Panc1 (cell line): ENCODE results near the gene NDUFB4.
A peak's percentile ranks its signal among the peaks of the same experiment; 100 is the strongest.

Experiments used
- CTCF ChIP-seq: fragments of 450-650 bp; IDR thresholded peaks from 2 replicates; pipeline ENCODE4 v1.5.1; 2017; ENCODE audit warnings: mild to moderate bottlenecking
- POLR2AphosphoS5 ChIP-seq: IDR thresholded peaks from 2 replicates; pipeline ENCODE4 v1.6.1; 2012; ENCODE audit warnings: mild to moderate bottlenecking, low read depth, low read length, moderate library complexity

- no peak for TF ChIP-seq POLR2AphosphoS5
- TF ChIP-seq CTCF = peak; percentile 99
These were observed 37.3 kb upstream of the NDUFB4 start for GRCh38 chr3:120558771-120559241.
